GM10266 (cell line): ENCODE measurements around the gene ROPN1.
"Not testable (repeated sequence)": the region's sequence is repeated elsewhere in the genome, so short reads cannot be mapped to it uniquely, and the experiment has no call there.

ENCODE experiments used
- DNase-seq: peaks from one replicate; pipeline ENCODE4 v3.0.0; 2012; ENCODE audit errors: extremely low spot score
- TF ChIP-seq, protein P1 (sequence below): IDR thresholded peaks from 2 replicates; pipeline ENCODE4 v1.5.1; 2012; ENCODE audit warnings: mild to moderate bottlenecking, low read depth; ENCODE audit not compliant: control insufficient read depth, insufficient read depth; ENCODE audit errors: missing control alignments

ROPN1 gene

DNA sequence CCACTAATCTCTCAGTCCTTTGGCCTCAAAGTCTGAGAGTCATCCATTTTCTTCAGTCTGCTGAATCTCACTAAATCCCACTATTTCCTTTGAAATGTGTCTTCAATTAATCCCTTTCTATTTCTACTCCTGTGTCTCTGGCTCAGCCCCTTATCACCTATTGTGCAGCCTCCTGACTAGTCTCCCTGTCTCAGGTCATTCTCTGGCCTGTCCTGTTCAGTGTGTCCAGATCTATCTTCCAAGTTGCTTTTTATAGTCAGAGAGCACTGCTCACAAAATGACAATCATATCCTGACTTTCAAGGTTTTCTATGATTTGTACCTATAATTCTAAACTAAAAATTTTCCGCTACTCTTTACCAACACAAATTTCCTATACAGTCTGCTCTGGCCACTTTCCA is 7.6 kb downstream of the ROPN1 start:
- TF ChIP-seq, protein P1, sequence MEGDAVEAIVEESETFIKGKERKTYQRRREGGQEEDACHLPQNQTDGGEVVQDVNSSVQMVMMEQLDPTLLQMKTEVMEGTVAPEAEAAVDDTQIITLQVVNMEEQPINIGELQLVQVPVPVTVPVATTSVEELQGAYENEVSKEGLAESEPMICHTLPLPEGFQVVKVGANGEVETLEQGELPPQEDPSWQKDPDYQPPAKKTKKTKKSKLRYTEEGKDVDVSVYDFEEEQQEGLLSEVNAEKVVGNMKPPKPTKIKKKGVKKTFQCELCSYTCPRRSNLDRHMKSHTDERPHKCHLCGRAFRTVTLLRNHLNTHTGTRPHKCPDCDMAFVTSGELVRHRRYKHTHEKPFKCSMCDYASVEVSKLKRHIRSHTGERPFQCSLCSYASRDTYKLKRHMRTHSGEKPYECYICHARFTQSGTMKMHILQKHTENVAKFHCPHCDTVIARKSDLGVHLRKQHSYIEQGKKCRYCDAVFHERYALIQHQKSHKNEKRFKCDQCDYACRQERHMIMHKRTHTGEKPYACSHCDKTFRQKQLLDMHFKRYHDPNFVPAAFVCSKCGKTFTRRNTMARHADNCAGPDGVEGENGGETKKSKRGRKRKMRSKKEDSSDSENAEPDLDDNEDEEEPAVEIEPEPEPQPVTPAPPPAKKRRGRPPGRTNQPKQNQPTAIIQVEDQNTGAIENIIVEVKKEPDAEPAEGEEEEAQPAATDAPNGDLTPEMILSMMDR: no peak
- no peak for DNase-seq

DNA sequence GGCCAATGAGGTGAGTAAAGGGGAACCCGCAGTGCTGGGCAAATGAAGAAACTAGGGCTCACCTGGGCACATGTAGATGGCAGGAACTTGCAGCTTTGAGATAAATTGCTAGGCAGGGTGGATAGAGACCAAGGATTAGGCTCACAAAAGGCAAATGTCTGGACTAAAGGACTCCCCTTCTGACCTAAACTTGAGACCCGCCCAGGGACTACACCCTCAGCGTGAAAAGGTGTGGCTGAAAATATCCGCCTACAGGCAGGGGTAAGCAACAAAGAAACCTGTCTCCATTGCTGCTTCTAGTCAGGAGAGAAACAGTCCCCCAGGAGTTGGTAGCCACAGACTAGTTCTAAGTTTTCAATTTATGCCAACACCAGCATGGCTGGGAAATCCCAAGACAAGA is 10.6 kb downstream of the ROPN1 start:
- DNase-seq: not testable (repeated sequence)

DNA sequence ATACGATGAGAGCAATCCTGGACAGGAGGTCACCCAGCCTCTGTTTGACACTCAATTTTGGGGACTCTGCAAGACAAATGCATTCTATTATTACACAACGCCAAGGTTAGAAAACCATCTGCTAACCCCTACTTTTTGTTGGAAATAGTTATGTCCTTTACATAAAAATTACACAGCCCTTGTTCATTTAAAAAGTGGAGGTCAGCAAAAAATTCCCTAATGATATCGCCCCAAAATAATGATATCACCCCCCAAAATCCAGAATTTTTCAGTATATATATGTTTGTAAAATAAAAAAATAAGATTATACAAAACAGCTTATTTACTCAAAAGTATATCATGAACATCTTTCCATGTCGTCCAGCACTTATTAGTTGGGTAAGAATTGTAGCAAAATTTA is 11.4 kb downstream of the ROPN1 start:
- TF ChIP-seq, protein P1: no peak
- DNase-seq: no peak

DNA sequence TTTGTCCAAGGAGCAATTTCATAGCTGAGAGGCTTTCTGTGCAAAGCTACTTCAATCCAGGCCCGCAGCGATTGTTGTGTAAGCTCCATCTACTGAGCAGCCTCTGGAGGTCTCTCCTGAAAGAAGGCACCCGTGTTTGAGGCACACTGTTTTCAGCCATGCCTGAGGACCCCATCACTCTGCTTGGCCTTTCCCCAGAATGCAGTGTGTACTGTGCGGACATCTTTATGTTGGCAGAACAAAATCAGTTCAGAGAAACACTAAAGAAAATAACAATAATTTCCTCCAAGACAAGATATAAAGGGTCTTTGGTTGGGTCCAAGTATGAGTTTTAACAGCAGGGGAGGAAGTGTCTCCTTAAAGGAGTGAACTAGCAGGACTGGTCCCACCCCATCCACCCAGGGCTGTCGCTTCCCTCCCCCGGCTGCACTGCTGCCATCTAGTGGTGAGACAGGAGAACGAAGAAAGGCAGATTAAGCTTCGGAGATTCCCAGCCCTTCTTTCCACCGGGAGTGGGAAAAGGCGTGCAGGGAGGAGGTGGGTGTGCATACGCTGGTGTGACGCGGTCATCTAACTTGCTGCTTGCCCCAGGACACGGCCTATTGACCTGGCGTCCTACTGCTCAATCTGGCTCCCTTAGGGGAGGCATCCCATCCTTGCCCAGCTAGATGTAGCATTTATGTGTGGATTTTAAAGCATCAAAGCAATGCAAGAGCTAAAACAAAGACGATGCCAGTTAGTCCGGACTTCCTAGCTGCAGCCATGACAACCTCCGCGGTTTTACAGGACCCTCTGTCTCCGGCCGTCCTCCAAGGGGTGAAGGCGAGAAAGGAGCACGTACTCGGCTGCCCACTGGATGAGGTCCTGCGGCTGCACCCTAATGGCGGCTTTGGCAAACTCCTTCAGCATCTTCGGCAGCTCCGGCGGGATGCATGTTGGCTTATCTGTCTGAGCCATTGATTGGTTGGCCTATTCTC is 12.1 kb downstream of the ROPN1 start:
- not testable (repeated sequence) for DNase-seq
- TF ChIP-seq, protein P1: peak; percentile 57

DNA sequence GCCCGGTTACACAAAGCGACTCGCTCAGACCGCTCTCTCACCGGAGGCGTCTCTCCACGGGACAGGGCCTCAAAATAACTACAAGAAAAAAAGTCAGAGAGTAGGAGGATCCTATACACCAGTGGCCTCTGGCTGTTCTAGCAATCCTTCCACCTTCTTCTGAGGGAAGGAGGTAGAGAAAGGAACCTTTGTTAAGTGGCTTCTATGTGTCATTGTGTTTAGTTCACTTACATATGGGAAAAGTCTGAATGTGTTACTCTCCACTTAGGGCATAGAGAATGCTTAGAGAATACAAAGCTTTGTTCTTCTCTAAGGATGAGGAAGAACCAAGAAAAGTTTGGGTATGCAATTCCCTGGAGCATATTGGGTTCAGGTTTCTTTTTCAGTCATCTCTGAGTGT is 15.0 kb downstream of the ROPN1 start:
- DNase-seq: not testable (repeated sequence)

DNA sequence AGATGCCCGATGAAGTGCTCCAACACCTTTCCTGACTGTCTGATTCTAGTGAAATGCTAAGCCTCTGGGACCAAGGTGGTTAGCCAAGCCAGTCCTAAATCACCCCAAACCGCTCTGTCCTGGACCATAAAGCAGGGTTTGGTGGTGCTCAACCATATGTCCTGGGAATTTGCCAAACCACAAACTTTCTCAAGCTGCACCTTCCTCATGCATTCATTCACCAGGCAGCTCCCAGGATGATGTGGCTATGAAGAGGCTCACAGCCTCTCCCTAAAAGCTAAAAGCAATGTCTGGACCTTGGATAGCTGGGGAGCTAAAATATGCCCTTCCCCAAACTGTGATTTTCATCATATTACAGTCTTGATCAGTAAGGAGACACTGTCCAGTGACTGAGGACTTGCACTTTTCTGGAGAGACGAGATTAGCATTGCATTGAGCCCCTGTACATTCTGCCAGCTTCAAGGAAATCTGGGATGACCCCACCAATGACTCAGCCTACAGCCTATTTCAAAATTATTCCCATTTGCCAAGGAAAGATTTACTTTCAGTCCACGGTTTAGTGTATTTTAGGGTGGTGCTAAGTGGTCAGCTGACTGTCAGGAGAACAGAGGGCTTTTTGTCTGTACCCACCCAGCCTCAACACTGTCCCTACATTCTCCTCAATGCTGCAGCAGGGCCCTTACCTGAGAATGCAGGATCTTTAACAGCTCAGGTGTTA is 15.6 kb downstream of the ROPN1 start:
- DNase-seq: not testable (repeated sequence)

DNA sequence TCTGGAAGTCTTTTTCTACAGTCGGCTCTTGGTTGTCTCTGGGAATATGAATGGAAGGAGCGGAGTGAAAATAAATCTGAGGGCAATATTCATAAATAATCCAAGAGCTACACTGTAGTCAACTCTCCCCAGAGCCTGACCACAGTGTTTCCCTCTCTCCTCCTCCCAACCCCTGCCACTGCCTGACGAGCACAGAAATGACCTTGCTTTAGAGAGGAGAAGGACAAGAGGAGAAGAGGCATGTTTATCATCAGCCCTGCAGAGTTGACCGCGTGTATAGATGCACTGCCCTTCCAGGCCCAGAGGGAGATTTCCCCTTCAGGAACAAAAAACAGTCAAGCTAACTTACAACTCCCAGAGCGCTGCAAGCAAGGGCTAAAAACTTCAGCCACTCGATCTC is 16.9 kb downstream of the ROPN1 start:
- DNase-seq: not testable (repeated sequence)

DNA sequence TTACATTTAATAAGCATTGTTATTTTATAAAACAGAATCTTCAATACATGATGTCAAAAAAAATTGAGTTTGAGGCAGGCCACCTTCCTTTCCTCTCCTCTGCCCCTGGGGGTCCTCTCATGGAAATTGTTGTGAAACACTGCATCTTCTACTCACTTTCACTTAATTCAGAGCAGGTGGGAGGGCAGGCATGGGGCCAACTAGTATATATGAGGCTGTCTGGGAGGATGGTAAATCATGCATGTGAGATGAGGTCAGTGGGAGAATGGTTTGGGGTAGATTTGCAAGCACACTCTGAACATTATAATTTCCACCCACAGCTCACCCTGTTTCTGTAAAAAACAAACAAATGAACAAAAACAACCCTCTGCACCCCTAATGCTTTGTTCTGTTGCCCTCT is 20.5 kb downstream of the ROPN1 start:
- TF ChIP-seq, protein P1: no peak
- DNase-seq: no peak

DNA sequence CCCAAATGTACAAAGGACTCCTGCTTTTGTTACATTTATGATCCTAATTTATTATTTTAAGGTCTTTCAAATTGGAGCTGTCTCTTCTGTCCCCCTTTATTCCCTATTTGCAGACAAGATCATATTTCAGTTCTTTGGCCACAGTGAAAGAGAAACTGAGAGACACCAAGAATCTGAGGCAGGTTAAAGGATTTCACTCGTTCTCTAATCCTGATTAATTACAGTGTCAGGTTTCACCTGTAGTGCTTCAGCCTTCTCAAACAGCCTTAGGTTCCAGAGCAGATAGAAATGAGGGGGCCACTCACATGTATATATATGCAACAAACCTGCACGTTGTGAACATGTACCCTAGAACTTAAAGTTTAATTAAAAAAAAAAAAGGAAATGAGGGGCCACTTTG is 24.7 kb downstream of the ROPN1 start:
- not testable (repeated sequence) for DNase-seq

DNA sequence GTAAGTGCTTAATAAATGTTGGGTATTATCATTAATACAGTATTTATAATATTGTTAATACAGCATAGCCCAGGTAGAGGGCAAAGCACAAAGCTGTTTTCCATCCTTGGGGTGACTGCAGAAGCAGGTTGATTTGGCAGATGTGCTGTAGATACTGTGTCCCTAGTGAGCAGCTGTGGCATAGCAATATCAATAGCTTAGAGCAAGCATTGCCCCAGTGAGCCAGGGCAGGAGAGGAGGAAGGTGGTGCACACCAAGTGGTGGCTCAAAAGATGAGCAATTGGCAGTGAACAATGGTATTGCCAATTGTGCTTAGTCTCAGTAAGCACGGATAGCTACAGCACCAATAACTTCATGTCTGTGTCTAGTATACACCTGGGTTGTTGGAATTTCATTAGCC is 25.1 kb downstream of the ROPN1 start:
- DNase-seq: not testable (repeated sequence)

DNA sequence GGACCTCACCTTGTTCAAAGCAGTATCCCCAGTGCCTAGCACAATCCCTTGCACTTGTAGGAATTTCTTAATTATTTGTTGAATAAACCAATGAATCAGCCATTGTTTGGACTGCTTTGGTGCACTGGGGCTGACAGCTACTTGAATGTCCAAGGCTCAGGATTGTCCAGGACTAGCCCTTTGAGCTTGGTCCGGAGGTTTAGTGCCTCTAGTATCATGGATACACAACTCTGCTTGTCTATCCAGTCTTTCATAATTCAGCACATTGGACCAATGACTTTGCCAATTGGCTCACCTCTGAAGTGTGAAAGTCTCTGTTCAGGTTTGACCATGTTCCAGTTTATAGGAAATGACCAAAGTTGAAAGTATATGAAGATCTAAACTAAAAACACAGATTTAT is 27.1 kb downstream of the ROPN1 start:
- not testable (repeated sequence) for DNase-seq
